Measurements from ENCODE around the gene ZFP1.

DNA sequence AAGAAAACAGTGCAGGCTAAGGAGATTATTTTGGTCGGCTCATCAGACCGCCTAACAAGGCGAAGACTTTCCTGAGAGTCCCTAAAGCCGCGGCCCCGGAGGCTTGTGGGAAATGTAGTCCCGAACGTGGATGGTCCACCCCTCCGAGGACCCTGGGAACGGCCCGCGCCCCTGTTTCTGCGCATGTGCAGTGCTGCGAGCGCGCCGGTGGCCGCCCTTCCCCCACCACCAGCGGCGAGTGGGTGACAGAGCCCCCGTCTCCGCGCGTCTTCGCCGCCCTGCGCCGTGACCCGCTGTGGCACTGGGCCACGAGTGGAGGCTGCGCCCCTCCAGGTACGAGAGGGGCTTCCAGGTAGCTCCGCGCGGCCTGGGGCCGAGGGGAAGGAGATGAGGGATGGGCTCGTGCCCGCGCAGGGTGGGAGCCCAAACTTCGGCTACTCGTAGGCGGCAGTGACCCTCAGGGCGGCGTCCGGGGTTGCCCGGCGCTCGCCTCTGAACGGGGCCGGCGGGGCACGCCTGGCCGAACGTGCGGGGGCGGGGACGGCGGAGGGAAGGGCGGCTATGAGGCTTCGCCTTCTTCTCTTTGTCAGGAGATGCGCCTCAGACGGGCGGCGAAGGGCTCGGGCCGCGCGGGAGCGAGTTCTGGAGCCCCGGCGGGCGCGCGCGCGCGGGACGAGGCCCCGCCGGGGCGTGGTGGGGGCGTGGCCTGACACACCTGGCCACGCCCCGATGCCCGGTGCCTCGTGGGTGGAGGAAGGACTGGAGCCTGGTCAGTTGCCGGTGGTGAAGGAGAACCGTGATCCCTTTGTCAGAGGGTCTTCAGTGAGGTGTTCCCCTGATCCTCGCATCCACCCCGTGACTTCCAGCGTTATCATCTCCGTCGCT, at the start of gene ZFP1:
- TF ChIP-seq, protein P1, sequence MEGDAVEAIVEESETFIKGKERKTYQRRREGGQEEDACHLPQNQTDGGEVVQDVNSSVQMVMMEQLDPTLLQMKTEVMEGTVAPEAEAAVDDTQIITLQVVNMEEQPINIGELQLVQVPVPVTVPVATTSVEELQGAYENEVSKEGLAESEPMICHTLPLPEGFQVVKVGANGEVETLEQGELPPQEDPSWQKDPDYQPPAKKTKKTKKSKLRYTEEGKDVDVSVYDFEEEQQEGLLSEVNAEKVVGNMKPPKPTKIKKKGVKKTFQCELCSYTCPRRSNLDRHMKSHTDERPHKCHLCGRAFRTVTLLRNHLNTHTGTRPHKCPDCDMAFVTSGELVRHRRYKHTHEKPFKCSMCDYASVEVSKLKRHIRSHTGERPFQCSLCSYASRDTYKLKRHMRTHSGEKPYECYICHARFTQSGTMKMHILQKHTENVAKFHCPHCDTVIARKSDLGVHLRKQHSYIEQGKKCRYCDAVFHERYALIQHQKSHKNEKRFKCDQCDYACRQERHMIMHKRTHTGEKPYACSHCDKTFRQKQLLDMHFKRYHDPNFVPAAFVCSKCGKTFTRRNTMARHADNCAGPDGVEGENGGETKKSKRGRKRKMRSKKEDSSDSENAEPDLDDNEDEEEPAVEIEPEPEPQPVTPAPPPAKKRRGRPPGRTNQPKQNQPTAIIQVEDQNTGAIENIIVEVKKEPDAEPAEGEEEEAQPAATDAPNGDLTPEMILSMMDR (IDR thresholded peaks at IDR 0.05) = no peak
- TF ChIP-seq POLR2A (IDR thresholded peaks at IDR 0.05) = peak; percentile 51
